CD14-positive monocyte (primary cell): Measurements from ENCODE around the gene CSF2RB. TPM values are rescaled to one million over a fixed set of nuclear protein-coding genes. Genes with fewer than 3 reads are reported as not detected.

Source experiments
- DNase-seq, 3 donors: peaks; one replicate each; pipeline ENCODE4 v3.0.0-alpha.2; 2011 to 2022
- H2AFZ ChIP-seq: 2 replicates; pipeline ENCODE4 v1.6.0; 2012; ENCODE audit warnings: mild to moderate bottlenecking, low read depth, low read length, inconsistent platforms; ENCODE audit not compliant: insufficient read depth, poor library complexity, severe bottlenecking
- H3K27ac ChIP-seq, 2 donors: 1 replicate in 1 of 2; 2 replicates in 1 of 2; pipeline ENCODE4 v1.5.1; 2012 to 2013; ENCODE audit warnings: low read length in 2 of 2, control low read depth in 1 of 2, inconsistent platforms in 1 of 2, low read depth in 1 of 2, mild to moderate bottlenecking in 1 of 2
- H3K27me3 ChIP-seq, 2 donors: one replicate each; pipeline versions ENCODE4 v1.6.0 to v1.6.1; 2011 to 2013; ENCODE audit warnings: low read length in 2 of 2; ENCODE audit not compliant: control insufficient read depth in 2 of 2, insufficient read depth in 2 of 2
- H3K36me3 ChIP-seq, 2 donors: replicated peaks in 1 of 2; 1 replicate in 1 of 2; 2 replicates in 1 of 2; pipeline versions ENCODE4 v1.5.1 to v1.6.1; 2012 to 2013; ENCODE audit warnings: low read length in 2 of 2, control low read depth in 1 of 2, inconsistent platforms in 1 of 2, mild to moderate bottlenecking in 1 of 2; ENCODE audit not compliant: insufficient read depth in 2 of 2, control insufficient read depth in 1 of 2
- H3K4me1 ChIP-seq, 2 donors: 1 replicate in 1 of 2; 2 replicates in 1 of 2; pipeline versions ENCODE4 v1.5.1 to v1.6.1; 2012 to 2013; ENCODE audit warnings: low read length in 2 of 2, control low read depth in 1 of 2, inconsistent platforms in 1 of 2, mild to moderate bottlenecking in 1 of 2, moderate library complexity in 1 of 2; ENCODE audit not compliant: insufficient read depth in 2 of 2, control insufficient read depth in 1 of 2
- H3K4me2 ChIP-seq: replicated peaks from 2 replicates; pipeline ENCODE3; 2012; ENCODE audit warnings: low read length, moderate library complexity, mild to moderate bottlenecking; ENCODE audit not compliant: poor library complexity, severe bottlenecking; ENCODE audit errors: extremely low read depth
- H3K4me3 ChIP-seq, 3 experiments: fragments of 200-600 bp in 1 of 3; sonication (generic) in 1 of 3; replicated peaks in 1 of 3; 1 replicate in 2 of 3; 2 replicates in 1 of 3; pipeline ENCODE4 v1.5.1; 2011 to 2013; ENCODE audit warnings: low read length in 3 of 3, mild to moderate bottlenecking in 3 of 3, control low read depth in 2 of 3, low read depth in 2 of 3, inconsistent platforms in 1 of 3, moderate library complexity in 1 of 3
- H3K79me2 ChIP-seq: 2 replicates; pipeline ENCODE4 v1.6.0; 2012; ENCODE audit warnings: mild to moderate bottlenecking, control low read depth, inconsistent platforms, low read length, moderate library complexity; ENCODE audit not compliant: insufficient read depth
- H3K9ac ChIP-seq: 2 replicates; pipeline ENCODE4 v1.6.0; 2017; ENCODE audit warnings: low read length, mild to moderate bottlenecking; ENCODE audit not compliant: insufficient read depth, poor library complexity, severe bottlenecking
- H3K9me3 ChIP-seq, 2 donors: replicated peaks in 1 of 2; 1 replicate in 1 of 2; 2 replicates in 1 of 2; pipeline versions ENCODE4 v1.5.1 to v1.6.1; 2012 to 2013; ENCODE audit warnings: low read length in 2 of 2, control low read depth in 1 of 2; ENCODE audit not compliant: control insufficient read depth in 1 of 2, insufficient read depth in 1 of 2
- H4K20me1 ChIP-seq: 2 replicates; pipeline ENCODE4 v1.6.0; 2012; ENCODE audit warnings: mild to moderate bottlenecking, low read length, control low read depth, moderate library complexity; ENCODE audit not compliant: insufficient read depth
- H3K27ac Mint-ChIP-seq, 7 donors: one replicate each; pipeline ENCODE4 v1.8.0; 2020; ENCODE audit warnings: mild to moderate bottlenecking in 7 of 7, mixed read lengths in 7 of 7, moderate library complexity in 6 of 7, inconsistent platforms in 2 of 7
- H3K27me3 Mint-ChIP-seq, 3 donors: one replicate each; pipeline ENCODE4 v1.8.0; 2021 to 2022; ENCODE audit warnings: low read depth in 3 of 3, mild to moderate bottlenecking in 3 of 3, mixed read lengths in 3 of 3, moderate library complexity in 3 of 3, inconsistent platforms in 1 of 3
- H3K36me3 Mint-ChIP-seq, 2 donors: one replicate each; pipeline ENCODE4 v1.8.0; 2020; ENCODE audit warnings: mixed read lengths in 2 of 2, inconsistent platforms in 1 of 2, mild to moderate bottlenecking in 1 of 2
- H3K4me1 Mint-ChIP-seq: one replicate; pipeline ENCODE4 v1.8.0; 2020; ENCODE audit warnings: mild to moderate bottlenecking, mixed read lengths
- H3K4me3 Mint-ChIP-seq, 2 donors: one replicate each; pipeline ENCODE4 v1.8.0; 2020; ENCODE audit warnings: mild to moderate bottlenecking in 2 of 2, mixed read lengths in 2 of 2, moderate library complexity in 1 of 2
- H3K9me3 Mint-ChIP-seq, 7 donors: one replicate each; pipeline ENCODE4 v1.8.0; 2020 to 2022; ENCODE audit warnings: mixed read lengths in 7 of 7, mild to moderate bottlenecking in 6 of 7, moderate library complexity in 6 of 7, inconsistent platforms in 2 of 7
- WGBS: methylation state at CpG from one replicate; pipeline ENCODE4 v1.1.5; 2013; ENCODE audit warnings: missing lambda C conversion rate; ENCODE audit not compliant: insufficient coverage; 5-methylcytosine and 5-hydroxymethylcytosine counted together
- intact Hi-C, 2 donors: fragments of 100-400 bp; cut with micrococcal nuclease; formaldehyde crosslinking; loops; one replicate each; pipeline versions ENCODE4 v1.15.0 to v1.15.1; 2023
- polyA plus RNA-seq, 3 donors: library from polyadenylated mRNA; depleted of rRNA in 1 of 3; unstranded in 2 of 3; stranded (reverse) in 1 of 3; fragments of 300-500 nt in 2 of 3; fragments of >200 nt in 1 of 3; fragmentation: Illumina TruSeq in 2 of 3; gene quantifications; 1 replicate in 2 of 3; 2 replicates in 1 of 3; pipeline ENCODE4 v1.2.3, GENCODE V29; 2012 to 2021
- TF ChIP-seq, protein P1 (sequence below): fragments of 200-600 bp; IDR thresholded peaks from one replicate; pipeline ENCODE4 v1.8.0; 2022; ENCODE audit warnings: antibody characterized with exemption, mild to moderate bottlenecking

CSF2RB gene
- polyA plus RNA-seq, 3 donors: 29.9 to 91.1 (median 52.7) TPM

DNA sequence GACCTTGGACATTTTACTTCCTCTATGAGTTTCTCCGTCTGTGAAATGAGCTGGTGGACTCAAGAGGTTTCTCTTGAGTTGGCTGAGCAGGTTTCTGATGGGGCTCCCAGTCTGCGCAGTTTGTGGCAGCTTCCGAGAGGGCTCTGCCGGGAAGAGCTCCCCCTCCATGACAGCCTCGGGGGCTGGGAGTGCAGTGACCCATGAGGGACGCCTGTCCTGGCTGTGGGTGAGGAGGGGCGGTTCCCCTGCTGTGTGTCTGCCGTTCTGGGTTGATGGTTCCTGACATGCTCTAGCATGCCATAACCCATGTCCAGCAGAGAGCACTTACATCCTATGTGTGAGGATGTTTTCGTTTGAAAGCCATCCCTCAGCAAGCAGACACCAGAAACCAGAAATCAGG lies 14.8 kb downstream of the CSF2RB start:
- no peak for DNase-seq
- H3K4me1 Mint-ChIP-seq: peaks cover 6% of the 10 kb centered on the region
- Histone ChIP-seq H4K20me1 (peaks cover 89% of the 10 kb centered on the region), H2AFZ (no peak overlapping the region), H3K9ac (no peak overlapping the region), H3K4me2 (no peak overlapping the region), H3K27me3 (no peaks in the 10 kb centered on the region), H3K4me3 (no peak overlapping the region), H3K27ac (no peak overlapping the region), H3K9me3 (no peaks in the 10 kb centered on the region), H3K36me3 (peaks cover 96 to 100% of the 10 kb centered on the region in 2 donors), H3K4me1 (peaks cover 7 to 8% of the 10 kb centered on the region in 2 donors), H3K79me2 (no peaks in the 10 kb centered on the region)
- 100% methylated on average over 2 of the region's 9 CpGs for WGBS
- intact Hi-C loops: no loop called here
- no peak overlapping the region for H3K4me3 Mint-ChIP-seq
- TF ChIP-seq, protein P1, sequence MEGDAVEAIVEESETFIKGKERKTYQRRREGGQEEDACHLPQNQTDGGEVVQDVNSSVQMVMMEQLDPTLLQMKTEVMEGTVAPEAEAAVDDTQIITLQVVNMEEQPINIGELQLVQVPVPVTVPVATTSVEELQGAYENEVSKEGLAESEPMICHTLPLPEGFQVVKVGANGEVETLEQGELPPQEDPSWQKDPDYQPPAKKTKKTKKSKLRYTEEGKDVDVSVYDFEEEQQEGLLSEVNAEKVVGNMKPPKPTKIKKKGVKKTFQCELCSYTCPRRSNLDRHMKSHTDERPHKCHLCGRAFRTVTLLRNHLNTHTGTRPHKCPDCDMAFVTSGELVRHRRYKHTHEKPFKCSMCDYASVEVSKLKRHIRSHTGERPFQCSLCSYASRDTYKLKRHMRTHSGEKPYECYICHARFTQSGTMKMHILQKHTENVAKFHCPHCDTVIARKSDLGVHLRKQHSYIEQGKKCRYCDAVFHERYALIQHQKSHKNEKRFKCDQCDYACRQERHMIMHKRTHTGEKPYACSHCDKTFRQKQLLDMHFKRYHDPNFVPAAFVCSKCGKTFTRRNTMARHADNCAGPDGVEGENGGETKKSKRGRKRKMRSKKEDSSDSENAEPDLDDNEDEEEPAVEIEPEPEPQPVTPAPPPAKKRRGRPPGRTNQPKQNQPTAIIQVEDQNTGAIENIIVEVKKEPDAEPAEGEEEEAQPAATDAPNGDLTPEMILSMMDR: no peak
- H3K9me3 Mint-ChIP-seq: peaks cover 0 to 2% (median 0%) of the 10 kb centered on the region in 7 donors
- no peaks in the 10 kb centered on the region for H3K27me3 Mint-ChIP-seq
- H3K27ac Mint-ChIP-seq: no peak overlapping the region
- peaks cover 94 to 100% of the 10 kb centered on the region in 2 donors for H3K36me3 Mint-ChIP-seq

DNA sequence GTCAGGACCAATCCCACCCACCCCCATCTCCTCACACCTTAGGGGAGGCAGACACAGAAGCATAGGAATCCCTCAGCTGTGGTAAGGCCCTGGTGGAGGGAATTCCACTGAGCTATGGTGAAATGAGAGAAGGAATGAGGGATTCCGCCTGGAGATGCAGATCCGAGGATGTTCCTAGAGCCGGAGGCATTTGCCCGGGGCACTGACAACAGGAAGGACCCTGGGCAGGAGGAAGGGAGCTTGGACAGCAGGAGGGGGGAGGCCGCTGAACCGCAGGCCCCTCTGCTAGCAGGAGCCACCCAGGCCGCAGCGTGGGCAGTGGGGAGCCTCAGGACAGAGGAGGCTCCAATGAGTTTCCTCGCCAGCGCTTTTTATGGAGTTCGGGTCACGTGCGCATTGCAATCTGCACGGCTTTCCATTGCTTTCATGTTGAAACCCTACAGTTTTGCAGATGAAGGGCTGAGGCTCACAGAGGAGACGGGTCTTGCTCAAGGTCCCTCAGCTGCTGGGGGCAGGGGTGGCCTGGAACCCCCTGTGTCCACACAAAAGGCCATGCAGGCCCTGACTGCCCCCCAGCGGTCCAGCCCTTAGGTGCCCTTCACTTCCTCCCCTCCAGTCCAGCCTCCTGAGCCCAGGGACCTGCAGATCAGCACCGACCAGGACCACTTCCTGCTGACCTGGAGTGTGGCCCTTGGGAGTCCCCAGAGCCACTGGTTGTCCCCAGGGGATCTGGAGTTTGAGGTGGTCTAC lies 15.5 kb downstream of the CSF2RB start:
- TF ChIP-seq, protein P1: no peak
- H3K27me3 Mint-ChIP-seq: no peaks in the 10 kb centered on the region
- intact Hi-C loops: no loop called here
- Histone ChIP-seq H3K4me3 (no peak overlapping the region), H3K4me1 (no peaks in the 10 kb centered on the region), H3K4me2 (no peak overlapping the region), H3K9me3 (no peaks in the 10 kb centered on the region), H3K36me3 (peaks cover 96 to 100% of the 10 kb centered on the region in 2 donors), H3K27ac (no peak overlapping the region), H4K20me1 (peaks cover 82% of the 10 kb centered on the region), H3K27me3 (no peaks in the 10 kb centered on the region), H2AFZ (no peak overlapping the region), H3K79me2 (no peaks in the 10 kb centered on the region), H3K9ac (no peak overlapping the region)
- WGBS: 92% methylated on average over 14 of the region's 17 CpGs
- peak overlapping the region in 1 of 7 donors; percentile 52 for H3K27ac Mint-ChIP-seq
- no peaks in the 10 kb centered on the region for H3K4me1 Mint-ChIP-seq
- no peak for DNase-seq
- no peak overlapping the region for H3K4me3 Mint-ChIP-seq
- peaks cover 0 to 2% (median 0%) of the 10 kb centered on the region in 7 donors for H3K9me3 Mint-ChIP-seq
- H3K36me3 Mint-ChIP-seq: peaks cover 93 to 100% of the 10 kb centered on the region in 2 donors
